M059J (cell line): Measurements from ENCODE around the gene VWA8. TPM values are rescaled to one million over a fixed set of nuclear protein-coding genes. Genes with fewer than 3 reads are reported as not detected.

Source experiments
- DNase-seq: peaks from one replicate; pipeline ENCODE4 v3.0.0-alpha.2; 2012; ENCODE audit warnings: low read depth
- total RNA-seq: library from RNA; depleted of rRNA; stranded (reverse); fragments of >200 nt; shearing (Covaris generic); gene quantifications from 2 replicates; pipeline ENCODE4 v1.2.3, GENCODE V29; 2014

VWA8 gene
- total RNA-seq, 1 experiment from 2014 or later, result 10.4 TPM

- DNase-seq, result peak; percentile 84
Measured at GRCh38 chr13:41802684-41803444, 158.0 kb downstream of the VWA8 start.

- DNase-seq, result peak; percentile 35
Measured at GRCh38 chr13:41802043-41802683, 158.7 kb downstream of the VWA8 start.

GRCh38 chr13:41791056-41791455, 169.9 kb downstream of the VWA8 start:
- DNase-seq, result no peak

DNA sequence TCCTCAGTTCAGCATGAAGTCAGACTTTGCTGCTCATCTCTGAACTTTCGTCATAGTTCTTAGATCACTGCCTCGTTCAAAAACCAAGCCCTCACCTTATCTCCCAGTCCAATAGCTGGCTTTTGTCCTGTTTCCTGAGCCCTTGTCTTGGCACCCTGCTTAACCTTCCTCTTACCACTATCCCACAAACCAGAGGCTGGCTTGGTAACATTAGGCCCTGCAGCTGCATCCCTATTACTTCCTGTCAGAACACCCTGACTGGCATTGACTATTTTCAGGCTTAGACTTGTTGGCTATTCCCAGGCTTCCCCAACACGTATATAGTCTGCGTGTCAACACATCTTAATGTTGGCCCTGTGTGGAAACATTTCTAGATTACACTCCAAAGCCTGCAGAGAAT, 172.4 kb downstream of the VWA8 start:
- no peak for DNase-seq

DNA sequence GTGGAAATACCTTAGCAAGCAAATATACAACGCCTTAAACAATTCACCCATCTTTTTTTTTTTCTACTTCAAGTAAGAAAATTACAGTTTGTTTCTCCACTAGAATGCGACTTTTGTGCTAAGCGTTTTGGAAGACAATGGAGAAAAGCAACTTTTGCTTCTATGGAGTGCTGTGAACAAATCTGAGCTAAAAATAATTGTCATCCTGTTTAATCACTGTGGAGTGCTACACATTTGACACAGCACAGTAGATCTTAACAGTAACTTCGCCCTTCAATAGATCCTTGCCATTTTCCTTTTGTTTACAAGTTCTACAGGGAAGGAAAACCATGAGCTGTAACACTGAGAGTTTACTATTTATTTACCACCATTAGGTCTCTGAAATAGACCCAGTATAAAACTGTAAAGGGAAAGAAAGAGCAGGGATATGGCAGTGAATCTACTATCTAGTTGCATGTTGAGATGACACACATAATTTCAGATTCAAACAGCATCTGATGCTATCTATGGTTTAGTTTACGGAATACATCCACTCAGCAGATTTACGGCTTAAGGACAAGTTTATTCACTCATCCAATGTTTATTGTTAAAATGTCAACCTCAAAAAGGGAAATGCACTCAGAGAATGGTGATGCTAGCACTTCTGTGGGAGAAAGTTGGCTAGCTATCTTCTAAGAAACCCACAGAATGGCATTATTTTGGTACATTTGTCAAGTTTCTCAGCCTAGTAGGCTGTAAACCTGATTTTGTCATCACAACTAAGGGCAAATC, 175.3 kb downstream of the VWA8 start:
- DNase-seq, result peak; percentile 40

- DNase-seq, result peak; percentile 5
Measured at GRCh38 chr13:41782086-41782485, 178.8 kb downstream of the VWA8 start.

GRCh38 chr13:41780715-41781706, 179.9 kb downstream of the VWA8 start:
- peak; percentile 79 for DNase-seq

GRCh38 chr13:41775251-41775650, 185.7 kb downstream of the VWA8 start:
- no peak for DNase-seq

DNA sequence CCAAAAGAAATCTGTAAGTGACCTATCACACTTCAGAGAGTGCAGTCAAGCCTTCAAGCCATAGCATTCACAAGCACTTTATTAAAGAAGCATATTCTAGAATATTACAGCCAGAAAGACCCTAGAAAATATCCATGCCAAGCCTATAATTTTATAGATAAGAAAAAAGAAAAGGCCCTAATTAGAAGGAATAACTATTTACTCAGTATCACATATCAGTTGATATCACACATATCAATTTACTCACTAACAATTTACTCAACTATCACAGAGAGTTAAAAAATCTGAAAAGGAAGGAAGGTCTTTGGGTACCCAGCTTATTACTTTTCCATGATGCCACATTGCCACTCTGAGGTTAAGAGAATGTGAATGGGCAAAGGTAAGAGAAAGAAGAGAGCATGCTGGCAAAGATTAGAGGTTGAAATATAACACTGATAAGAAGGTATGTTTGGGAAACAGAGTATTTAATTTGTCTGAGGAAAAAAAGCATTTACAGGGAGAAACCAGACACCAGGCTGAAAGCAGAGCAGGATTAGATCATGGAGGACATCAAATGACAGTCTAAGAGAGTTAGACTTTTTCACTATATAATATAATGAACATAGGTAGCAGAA, 186.2 kb downstream of the VWA8 start:
- DNase-seq, result no peak

- DNase-seq, result peak; percentile 12
Measured at GRCh38 chr13:41767801-41768200, 193.1 kb downstream of the VWA8 start.

DNA sequence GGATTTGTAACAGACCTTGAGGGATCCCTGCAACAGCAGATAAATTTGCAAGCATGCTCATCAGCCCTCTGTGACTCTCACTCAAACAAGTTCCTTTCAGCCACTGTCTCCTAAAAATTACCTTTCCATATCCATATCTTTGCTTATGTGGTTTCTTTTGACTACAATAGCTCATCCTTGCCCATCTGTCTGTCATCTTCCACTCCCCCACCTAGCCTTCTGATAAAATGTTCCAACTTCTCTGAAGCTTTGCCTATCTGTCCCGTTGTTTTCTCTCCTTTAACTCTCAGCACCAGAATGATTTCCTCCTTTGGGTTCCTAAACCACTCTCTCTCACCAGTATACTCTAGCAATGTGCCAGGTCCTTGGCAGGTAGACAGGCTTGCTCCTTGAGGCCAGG, 194.5 kb downstream of the VWA8 start:
- DNase-seq, result no peak

GRCh38 chr13:41765813-41766212, 195.1 kb downstream of the VWA8 start:
- no peak for DNase-seq

- DNase-seq, result no peak
Measured at GRCh38 chr13:41765020-41765419, 195.9 kb downstream of the VWA8 start.

DNA sequence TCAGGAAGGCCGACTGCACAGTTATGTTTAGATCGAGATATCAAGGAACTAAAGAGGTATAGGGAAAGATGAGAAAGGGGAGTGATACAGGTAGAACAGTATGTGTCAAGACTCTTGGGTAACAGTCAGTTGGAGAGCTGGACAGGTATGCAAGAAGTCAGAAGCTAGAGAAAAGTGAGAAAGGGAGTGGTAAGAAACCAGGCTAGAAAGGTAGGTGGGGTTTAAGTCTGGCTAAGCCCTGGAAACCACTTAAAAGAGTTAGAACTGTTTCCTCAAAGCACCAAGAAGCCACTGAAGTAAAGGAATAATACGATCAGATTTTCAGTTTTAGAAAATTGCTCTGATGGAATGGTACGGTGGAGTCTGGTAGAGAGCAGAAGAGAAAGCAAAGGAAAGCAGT, 196.4 kb downstream of the VWA8 start:
- DNase-seq, result no peak

DNA sequence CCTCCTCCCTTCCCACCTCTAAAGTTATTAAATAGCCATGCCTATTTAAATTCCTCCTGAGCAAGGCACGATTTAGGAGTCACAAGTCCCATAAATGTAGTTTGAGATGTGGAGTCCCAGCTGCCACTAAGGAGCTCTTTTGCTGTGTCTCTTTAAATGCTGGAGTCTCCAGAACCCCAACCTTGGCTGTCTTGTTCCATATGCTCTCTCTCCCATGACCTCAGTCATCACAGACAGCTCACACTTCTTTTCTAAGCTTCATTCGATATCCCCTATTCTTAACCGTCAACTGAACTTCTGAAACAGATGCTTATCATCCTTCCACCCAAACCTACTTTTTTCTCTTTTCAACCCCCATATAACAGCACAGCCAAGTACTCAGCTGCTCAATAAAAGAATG, 197.1 kb downstream of the VWA8 start:
- no peak for DNase-seq

GRCh38 chr13:41762796-41763195, 198.1 kb downstream of the VWA8 start:
- DNase-seq, result no peak

GRCh38 chr13:41756198-41756880, 204.6 kb downstream of the VWA8 start:
- no peak for DNase-seq

DNA sequence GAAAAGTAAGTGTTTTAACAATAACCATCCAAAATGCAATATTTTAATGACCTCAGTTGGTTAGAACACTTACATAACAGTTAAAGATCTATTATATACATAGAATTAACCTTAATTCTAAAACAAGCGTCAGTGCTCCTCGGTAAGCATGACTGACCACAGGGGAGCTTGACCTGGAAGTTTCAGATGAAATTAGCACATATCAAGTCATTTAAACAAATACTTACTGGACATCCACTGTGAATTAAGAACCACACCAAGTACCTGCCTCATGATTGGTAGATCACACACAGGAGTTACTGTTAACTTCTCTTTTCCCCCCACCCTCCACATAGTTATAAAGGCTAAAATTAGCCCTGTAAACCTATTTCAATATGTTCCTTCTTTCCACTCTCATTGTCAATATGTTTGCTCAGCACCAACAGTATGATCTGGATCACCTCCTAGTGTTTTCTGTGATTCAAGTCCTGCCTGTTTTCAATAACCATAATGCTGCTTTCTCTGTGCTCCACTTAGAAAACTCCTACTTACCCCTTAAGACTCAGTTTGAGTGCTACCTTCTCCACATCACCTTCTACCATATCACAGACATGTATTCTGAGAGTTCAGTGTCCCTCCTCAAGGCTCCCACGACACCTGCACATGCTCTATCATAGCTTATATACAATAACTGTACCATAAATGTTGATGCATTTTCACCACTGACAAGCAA, 209.0 kb downstream of the VWA8 start:
- DNase-seq, result no peak

DNA sequence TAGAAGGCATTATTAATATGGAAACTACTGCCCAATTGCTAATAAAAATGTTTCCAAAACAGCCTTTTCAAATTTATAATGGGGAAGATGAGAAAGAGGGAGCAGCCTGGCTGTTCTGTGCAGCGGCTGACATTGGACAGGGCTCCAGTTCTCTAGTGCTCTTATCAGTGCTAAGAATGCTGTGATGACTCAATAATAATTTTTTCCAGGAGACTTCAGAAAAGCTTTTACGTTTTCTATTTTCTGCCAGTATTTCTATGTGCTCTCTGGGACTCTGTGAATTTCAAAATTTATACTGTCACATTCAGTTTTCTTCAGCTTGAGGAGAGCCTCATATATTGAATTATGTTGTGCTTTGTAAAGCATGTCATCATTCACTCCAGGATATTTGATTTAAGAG, 209.6 kb downstream of the VWA8 start:
- peak; percentile 4 for DNase-seq

- peak; percentile 90 for DNase-seq
Measured at GRCh38 chr13:41746259-41746658, 214.7 kb downstream of the VWA8 start.
